Breast epithelium (tissue), 3 donors: ENCODE measurements around the gene SLC38A3.

ENCODE experiments used
- POLR2A ChIP-seq: fragments of 450-650 bp; IDR thresholded peaks from one replicate; pipeline ENCODE4 v1.6.1; 2016; ENCODE audit warnings: antibody characterized with exemption, mild to moderate bottlenecking, moderate library complexity
- POLR2AphosphoS5 ChIP-seq, 3 donors: sonication (generic); formaldehyde crosslinking; IDR thresholded peaks; one replicate each; pipeline ENCODE4 v1.6.1; 2017; ENCODE audit warnings: antibody characterized with exemption in 3 of 3
- TF ChIP-seq, protein P1 (sequence below), 3 donors: fragments of 450-650 bp; IDR thresholded peaks; one replicate each; pipeline ENCODE4 v1.5.1; 2016 to 2017; ENCODE audit warnings: antibody characterized with exemption in 3 of 3, mild to moderate bottlenecking in 3 of 3, moderate library complexity in 3 of 3

DNA sequence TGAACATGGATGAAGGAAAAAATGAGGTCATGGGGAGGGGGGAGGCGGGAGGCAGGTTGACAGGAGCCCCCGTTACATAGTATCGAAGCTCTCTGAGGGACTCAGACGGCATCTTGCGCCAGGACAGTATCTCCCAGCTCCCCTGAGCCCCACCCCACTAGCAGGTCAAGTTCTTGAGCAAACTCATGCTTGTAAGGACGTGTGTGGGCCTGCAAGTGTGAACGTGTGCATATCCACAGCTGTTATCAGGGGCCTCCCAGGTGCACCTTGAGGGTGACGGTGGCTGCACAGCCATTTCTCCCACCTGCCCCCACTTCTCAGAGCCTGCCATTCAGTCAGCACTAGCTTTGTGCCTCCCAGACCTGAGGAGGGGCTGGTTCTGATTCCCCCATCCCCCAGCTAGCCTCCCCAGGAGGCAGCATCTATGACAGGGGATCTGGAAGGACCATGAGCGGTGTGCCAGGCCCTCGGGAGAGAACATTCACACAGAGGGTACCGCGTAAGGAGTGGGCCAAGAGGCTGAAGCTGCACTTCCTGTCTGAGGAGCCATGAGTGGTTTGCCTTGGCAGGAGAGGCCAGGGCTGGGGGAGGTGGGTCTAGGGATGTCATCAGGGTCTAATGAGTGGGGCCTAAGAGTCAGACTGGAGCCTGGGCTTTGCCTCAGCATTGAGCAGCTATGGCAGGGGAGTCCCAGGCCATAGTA, 47.1 kb upstream of the SLC38A3 start:
- TF ChIP-seq, protein P1, sequence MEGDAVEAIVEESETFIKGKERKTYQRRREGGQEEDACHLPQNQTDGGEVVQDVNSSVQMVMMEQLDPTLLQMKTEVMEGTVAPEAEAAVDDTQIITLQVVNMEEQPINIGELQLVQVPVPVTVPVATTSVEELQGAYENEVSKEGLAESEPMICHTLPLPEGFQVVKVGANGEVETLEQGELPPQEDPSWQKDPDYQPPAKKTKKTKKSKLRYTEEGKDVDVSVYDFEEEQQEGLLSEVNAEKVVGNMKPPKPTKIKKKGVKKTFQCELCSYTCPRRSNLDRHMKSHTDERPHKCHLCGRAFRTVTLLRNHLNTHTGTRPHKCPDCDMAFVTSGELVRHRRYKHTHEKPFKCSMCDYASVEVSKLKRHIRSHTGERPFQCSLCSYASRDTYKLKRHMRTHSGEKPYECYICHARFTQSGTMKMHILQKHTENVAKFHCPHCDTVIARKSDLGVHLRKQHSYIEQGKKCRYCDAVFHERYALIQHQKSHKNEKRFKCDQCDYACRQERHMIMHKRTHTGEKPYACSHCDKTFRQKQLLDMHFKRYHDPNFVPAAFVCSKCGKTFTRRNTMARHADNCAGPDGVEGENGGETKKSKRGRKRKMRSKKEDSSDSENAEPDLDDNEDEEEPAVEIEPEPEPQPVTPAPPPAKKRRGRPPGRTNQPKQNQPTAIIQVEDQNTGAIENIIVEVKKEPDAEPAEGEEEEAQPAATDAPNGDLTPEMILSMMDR (IDR thresholded peaks at IDR 0.05): no peak
- TF ChIP-seq POLR2A (no peak), POLR2AphosphoS5 (IDR thresholded peaks at IDR 0.05) (no peak)
